NCI-H82 (cell line): ENCODE measurements around the gene LCTL.
"Not testable (repeated sequence)": the region's sequence is repeated elsewhere in the genome, so short reads cannot be mapped to it uniquely, and the experiment has no call there.

Source experiments
- DNase-seq: peaks from one replicate; lab custom pipeline; 2025; lab: John Stamatoyannopoulos, UW

Gene LCTL

GRCh38 chr15:66503041-66503648 is 62.7 kb downstream of the LCTL start:
- DNase-seq, result not testable (repeated sequence)

- DNase-seq, result no peak
These were observed 63.3 kb downstream of the LCTL start for GRCh38 chr15:66502491-66502890.

GRCh38 chr15:66500346-66500745 is 65.5 kb downstream of the LCTL start:
- DNase-seq, result not testable (repeated sequence)

- peak; percentile 58 for DNase-seq
These were observed 67.1 kb downstream of the LCTL start for GRCh38 chr15:66498501-66499386.
